Mesenteric fat pad (tissue), 1 donor: Measurements from ENCODE around the gene PLVAP. TPM values are rescaled to one million over a fixed set of nuclear protein-coding genes. Genes with fewer than 3 reads are reported as not detected.
A peak's percentile ranks its signal among the peaks of the same experiment; 100 is the strongest.

Experiments
- DNase-seq: peaks from one replicate; pipeline ENCODE4 v3.0.0-alpha.2; 2020; ENCODE audit warnings: low spot score
- total RNA-seq: library from RNA; stranded (reverse); fragmentation: NEBNext Ultra II Directional; extraction: Animal tissue kit (Norgen Biotek cat#: 25700); gene quantifications from one replicate; pipeline ENCODE4 v1.2.1, GENCODE V29; 2021
- donor health status: DM: yes; HTN: yes; CAD: no.

The PLVAP gene
- total RNA-seq, 1 donor from 2014 or later: 293 TPM

DNA sequence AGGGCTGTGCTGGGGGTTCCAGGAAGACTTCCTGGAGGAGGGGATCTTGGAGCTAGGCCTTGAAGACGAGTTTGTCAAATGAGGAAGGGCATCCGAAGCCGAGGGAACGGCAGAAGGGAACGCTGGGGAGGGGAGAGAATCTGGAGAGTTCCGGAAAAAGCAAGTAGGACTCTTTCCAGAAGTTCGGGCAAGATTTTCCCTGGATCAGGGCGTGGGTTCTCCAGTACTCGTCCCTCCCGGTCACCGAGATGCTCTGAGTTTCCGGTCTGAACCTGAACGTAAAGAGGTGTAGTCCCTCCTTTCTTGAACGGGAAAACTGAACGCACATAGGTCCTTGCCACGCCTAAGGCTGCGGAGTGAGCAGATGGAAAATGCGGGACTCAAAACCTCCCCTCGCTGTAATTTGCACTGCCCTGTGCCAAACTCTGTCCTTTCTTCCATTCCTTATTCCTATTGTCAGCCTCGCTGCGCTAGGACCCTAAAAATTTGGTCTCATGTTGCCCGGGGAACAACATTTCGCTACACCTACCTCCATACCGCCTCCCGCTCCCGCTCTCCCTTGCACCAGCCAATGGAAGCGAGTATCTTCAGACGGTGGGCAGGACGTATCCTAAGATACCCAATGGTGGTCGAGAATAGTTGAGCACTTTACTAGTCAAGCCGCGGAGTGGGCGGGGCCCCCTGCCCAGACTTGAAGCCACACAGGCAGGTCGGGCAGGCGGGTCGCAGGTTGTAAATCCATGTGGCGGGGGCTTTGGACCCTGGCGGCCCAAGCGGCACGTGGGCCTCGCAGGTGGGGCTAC is 40.1 kb downstream of the PLVAP start, which contains the start of gene GTPBP3:
TSS of gene GTPBP3 (plus strand) at position 682 of the 803 bp plus-strand sequence. CDS start at position 741, 59 bp downstream.
- DNase-seq: peak; percentile 95

- DNase-seq: no peak
Measured at GRCh38 chr19:17335575-17335974, 41.6 kb downstream of the PLVAP start.

DNA sequence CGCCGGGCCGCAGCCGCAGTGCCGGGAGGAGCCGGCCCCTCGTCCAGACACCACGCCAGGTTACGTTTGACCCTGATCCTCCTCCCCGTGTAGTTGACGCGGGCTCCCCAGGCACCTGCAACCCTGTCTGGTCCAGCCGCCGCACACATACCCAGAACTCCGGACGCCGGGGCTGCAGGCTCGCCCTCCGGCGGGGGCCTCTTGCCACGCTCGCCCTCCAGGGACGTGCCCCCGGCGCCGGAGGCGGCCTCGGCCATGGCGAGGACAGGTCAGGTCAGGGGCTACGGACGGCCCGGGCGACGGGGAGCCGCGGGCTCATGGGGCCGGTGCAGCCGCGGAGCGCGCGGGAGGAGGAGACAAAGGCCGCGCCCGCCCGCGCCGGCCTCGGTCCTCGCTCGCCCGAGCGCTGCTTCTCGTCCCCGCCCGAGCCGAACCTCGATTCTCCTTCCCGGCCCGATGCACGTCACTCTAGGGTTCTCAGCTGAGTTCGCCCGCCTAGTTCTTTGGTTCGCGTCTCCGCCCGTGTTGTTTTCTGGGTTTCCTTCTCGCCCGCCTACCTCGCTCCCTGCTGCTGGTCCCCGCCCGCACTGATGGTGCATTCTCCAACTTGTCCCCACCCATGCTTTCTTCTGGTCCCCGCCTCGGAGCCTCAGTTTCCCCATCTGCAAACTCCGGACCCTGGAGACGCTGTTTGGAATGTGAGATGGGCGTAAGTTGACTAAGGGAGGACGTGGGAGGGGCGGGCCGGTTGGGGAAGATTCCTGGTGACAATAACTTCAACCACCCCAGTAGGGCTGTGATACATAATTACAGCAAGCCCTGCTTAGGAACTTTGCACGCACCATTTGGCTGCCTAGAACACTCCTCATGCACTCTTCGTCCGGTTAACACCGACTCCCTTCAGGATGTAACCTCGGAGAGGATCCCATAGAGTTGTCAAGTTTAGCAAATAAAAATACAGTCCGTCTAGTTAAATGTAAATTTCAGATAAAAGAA is 42.4 kb downstream of the PLVAP start, which contains the start of gene ANO8:
TSS of gene ANO8 (minus strand) at position 442 of the 996 bp plus-strand sequence. CDS start at position 257, 185 bp downstream.
- DNase-seq: peak; percentile 97

GRCh38 chr19:17333611-17334413 is 43.3 kb downstream of the PLVAP start:
- peak; percentile 89 for DNase-seq

GRCh38 chr19:17332677-17333581 is 44.2 kb downstream of the PLVAP start:
- peak; percentile 81 for DNase-seq

DNA sequence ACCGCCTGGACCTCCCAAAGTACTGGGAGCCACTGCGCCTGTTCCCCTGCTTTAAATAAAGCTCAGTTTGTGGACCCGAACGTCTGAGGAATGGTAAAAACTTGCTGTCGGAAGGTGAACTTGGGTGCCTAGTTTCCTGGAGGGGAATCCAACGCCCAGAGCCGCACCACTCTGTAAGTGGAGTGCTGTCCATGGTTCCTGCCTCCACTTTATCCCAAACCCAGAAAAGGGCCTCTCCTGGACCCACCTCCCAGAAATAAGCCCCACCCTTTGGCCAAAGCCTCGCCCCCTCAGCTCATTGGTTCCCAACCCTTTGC is 44.8 kb downstream of the PLVAP start:
- DNase-seq: no peak

DNA sequence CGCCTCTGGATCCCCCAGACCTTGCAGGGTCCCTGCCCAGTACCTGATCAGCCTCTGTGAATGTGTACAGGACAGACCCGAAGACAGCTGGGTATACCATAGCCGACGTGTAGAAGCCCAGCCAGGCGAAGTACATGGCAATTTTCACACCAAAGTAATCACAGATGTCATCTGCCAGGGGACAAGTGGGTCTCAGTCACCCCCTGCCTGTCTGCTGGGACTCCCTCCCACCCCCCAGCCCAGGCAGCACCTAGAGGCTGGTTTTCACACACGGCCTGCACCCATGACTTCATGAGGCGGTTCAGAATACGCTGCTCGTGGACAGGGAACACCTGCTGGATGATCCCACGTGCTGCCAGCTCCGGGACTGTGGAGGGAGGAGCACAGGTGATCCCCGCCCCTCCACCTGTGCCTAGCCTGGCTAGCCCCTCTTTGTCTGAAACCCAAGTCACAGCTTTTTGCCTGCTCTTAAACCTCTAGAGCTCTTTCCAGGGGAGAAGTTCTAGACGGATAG is 46.0 kb downstream of the PLVAP start:
- no peak for DNase-seq

- DNase-seq: no peak
Measured at GRCh38 chr19:17330262-17331044, 46.7 kb downstream of the PLVAP start.

GRCh38 chr19:17329366-17330261 is 47.5 kb downstream of the PLVAP start:
- no peak for DNase-seq

- DNase-seq: no peak
Measured at GRCh38 chr19:17328517-17329365, 48.4 kb downstream of the PLVAP start.

DNA sequence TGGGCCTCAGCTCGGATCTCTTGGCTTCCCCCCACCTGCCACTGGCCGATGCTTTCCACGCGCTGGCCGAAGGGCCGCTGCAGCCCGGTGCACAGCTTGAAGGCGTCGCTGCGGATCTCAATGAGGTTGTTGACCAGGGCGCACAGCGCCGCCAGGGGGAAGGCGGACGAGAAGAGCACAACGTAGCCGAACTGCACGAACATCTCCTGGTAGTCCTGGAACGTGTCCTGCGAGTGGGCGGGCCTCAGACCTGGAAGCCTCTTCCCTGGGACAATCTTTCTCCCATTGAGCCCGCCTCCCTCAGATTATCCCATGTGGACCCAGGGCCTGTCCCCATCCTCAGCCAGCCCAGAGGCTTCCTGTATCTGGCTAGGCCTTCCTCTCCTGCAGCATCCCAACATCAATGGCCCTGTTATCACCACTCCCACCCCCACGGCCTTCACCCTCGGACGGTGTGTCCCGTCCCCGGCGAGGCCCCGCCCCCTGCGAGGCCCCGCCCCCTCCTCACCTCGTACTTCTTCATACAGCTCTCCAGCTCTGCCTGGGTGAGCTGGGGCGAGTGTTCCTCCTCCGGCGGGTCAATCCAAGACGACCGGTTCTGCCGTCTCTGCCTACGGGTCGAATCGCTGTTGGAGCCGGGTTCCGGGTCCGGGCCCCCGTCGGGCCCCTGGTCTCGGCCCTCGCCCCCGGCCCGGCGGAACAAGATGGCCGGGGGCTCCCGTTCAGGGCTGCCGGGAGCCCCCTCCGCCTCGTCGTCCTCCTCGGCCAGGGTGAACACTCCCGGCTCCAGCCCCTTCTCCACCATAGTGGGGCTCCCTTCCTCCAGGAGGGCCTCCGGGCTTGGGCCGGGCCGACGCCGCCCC is 49.3 kb downstream of the PLVAP start:
- no peak for DNase-seq

DNA sequence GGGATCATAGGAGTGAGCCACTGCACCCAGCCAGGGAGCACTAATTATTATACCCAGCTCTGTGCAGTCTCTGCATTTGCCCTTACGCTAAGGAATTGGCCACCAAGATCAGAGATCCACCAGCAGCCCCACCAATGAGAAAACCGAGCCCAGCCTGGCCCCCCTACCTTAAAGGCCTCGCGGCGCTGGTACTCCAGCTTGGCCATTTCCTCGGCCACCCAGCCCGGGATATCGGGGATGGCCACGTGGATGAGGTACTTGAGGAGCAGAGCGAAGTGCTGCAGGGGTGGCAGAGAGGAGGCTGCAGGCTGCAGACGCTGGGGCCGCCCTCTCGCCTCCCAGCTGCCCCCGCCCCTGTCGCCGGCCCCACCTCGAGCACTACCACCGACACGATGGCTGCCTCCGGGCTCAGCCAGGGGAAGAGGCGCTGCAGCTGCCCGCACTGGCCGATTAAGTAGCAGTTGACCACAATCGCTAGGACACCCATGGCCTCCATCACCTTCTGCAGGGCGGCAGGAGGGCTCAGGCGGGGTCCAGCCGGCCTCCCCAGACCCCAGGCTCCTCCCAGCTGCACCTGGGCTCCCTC is 50.0 kb downstream of the PLVAP start:
- DNase-seq: peak; percentile 87

- DNase-seq: no peak
Measured at GRCh38 chr19:17326595-17326966, 50.6 kb downstream of the PLVAP start.

- no peak for DNase-seq
Measured at GRCh38 chr19:17325881-17326594, 51.1 kb downstream of the PLVAP start.

- DNase-seq: no peak
Measured at GRCh38 chr19:17325133-17325532, 52.0 kb downstream of the PLVAP start.
